Umbilical cord (tissue), 2 donors: Measurements from ENCODE around the gene STARD10. TPM values are rescaled to one million over a fixed set of nuclear protein-coding genes. Genes with fewer than 3 reads are reported as not detected.
"Not testable (repeated sequence)": the region's sequence is repeated elsewhere in the genome, so short reads cannot be mapped to it uniquely, and the experiment has no call there.

Experiments used
- DNase-seq: peaks from one replicate; pipeline ENCODE4 v3.0.0-alpha.2; 2015; ENCODE audit warnings: low spot score
- total RNA-seq: library from RNA; depleted of rRNA; stranded (reverse); fragments of >200 nt; gene quantifications from one replicate; pipeline ENCODE4 v1.2.3, GENCODE V29; 2014; ENCODE audit warnings: low replicate concordance; ENCODE audit not compliant: insufficient read depth

Gene STARD10
- total RNA-seq, 1 donor from 2014 or later = 56.1 TPM

GRCh38 chr11:72807792-72808191, 13.9 kb upstream of the STARD10 start:
- no peak for DNase-seq

- no peak for DNase-seq
These were observed 13.3 kb upstream of the STARD10 start for GRCh38 chr11:72807021-72807693.

GRCh38 chr11:72806378-72806777, 12.5 kb upstream of the STARD10 start:
- DNase-seq = not testable (repeated sequence)

- DNase-seq = no peak
These were observed 11.4 kb upstream of the STARD10 start for GRCh38 chr11:72805216-72805615.

- no peak for DNase-seq
These were observed 9.0 kb upstream of the STARD10 start for GRCh38 chr11:72802822-72803221.

GRCh38 chr11:72799441-72799840, 5.6 kb upstream of the STARD10 start:
- no peak for DNase-seq

- DNase-seq = no peak
These were observed 4.5 kb upstream of the STARD10 start for GRCh38 chr11:72798361-72798760.

GRCh38 chr11:72793076-72793424, 797 bp downstream of the STARD10 start:
- DNase-seq = no peak

GRCh38 chr11:72792437-72793021, 1.3 kb downstream of the STARD10 start:
- no peak for DNase-seq

GRCh38 chr11:72791228-72791627, 2.6 kb downstream of the STARD10 start:
- not testable (repeated sequence) for DNase-seq

GRCh38 chr11:72789493-72790131, 4.2 kb downstream of the STARD10 start:
- DNase-seq = peak; percentile 73

- DNase-seq = no peak
These were observed 5.6 kb downstream of the STARD10 start for GRCh38 chr11:72788241-72788640.

- DNase-seq = no peak
These were observed 6.4 kb downstream of the STARD10 start for GRCh38 chr11:72787216-72788104.

GRCh38 chr11:72786305-72787215, 7.3 kb downstream of the STARD10 start:
- no peak for DNase-seq

- DNase-seq = no peak
These were observed 9.2 kb downstream of the STARD10 start for GRCh38 chr11:72784662-72785061.

GRCh38 chr11:72783144-72783905, 10.5 kb downstream of the STARD10 start:
- no peak for DNase-seq

GRCh38 chr11:72782081-72782920, 11.5 kb downstream of the STARD10 start:
- DNase-seq = no peak

GRCh38 chr11:72781313-72782080, 12.3 kb downstream of the STARD10 start:
- peak; percentile 45 for DNase-seq

GRCh38 chr11:72781063-72781312, 12.9 kb downstream of the STARD10 start:
- peak; percentile 59 for DNase-seq
